Measurements from ENCODE around the gene PBRM1.

DNA sequence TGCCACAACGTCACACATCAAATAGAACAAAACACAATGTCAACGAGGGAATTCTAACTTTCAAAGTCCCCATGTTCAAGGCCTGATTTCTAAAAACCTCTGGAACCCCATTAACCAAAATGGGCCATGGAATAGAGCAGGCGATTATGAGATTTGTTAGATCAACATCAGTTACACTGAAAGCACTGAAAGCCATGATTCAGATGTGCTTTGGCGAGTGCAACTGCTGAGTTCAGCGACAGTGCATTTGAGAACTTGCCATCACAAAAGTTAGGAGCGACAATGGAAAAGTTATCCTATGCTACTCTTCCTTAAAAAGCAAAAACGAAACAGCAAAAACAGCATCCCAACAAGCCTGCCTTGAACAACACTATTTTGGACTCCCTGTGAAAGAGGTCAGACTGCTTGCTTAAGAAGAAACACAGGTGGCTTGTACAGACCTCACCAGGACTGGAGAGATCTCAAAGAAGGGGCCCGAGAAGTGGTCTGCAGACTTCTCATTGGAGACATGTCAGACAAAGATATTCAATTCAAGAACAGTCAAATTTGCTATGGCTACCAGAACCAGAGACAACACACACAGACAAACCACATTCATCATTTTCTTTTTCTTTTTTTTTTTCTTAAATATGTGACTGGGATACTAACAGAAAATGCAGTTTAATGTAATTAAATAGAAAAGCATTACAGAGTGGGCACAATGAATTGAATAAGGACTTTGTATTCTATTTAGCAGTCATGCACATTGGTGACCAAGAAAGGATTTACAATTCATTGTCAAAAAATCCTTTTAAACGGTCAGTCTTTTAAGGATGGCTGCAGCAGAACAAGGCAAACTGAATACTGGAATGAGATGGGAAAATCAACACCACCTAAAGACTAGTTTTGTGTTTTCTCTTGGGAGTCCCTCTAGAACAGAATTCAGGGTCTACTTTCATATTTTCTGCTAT, 128.4 kb downstream of the PBRM1 start:
- TF ChIP-seq CTCF (conservative IDR thresholded peaks at IDR 0.05; ENCODE audit: low read length): no peak
- TF ChIP-seq EZH2phosphoT487 (IDR thresholded peaks at IDR 0.05; ENCODE audit: borderline replicate concordance, low read depth, low read length): no peak
